ENCODE data around the gene NUP210. TPM values are rescaled to one million over a fixed set of nuclear protein-coding genes. Genes with fewer than 3 reads are reported as not detected.

The NUP210 gene
- total RNA-seq, 2 experiments from 2014 or later, result 148 TPM

DNA sequence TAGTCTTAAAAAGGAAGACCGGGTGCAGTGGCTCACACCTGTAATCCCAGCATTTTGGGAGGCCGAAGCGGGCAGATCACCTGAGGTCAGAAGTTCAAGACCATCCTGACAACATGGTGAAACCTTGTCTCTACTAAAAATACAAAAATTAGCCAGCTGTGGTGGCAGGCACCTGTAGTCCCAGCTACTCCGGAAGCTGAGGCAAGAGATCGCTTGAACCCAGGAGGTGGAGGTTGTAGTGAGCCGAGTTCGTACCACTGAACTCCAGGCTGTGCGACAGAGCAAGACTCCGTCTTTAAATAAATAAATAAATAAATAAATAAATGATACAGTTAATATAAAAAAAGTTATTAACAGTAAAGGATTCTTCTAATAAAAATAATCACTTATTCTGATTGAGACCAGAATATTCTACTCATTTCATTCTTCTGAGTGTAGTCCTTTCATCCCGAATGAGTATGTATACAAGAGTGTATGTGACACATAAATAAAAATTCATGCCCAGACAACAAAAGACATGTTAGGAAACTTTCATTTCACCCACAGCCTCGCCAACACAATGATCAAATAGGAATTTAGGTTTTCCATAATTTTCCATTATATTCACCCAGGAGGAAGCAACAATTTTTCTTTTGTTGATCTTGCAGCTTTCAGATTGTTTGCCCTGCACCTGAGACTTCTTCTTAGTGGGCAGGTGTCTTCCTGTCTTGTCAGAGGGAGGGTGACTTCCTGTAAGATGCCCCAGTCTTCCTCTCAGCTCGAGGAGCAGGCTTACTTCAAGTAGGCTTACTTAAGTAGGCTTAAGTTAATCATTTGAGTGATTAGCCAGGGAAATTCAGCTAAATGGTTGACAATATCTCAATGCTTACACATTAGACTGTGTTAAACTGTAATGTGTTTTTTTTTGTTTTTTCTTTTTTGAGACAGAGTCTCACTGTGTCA lies 7.8 kb upstream of the NUP210 start:
- H3K36me3 Mint-ChIP-seq (ENCODE audit: low read depth), result no peaks in the 10 kb centered on the region
- intact Hi-C loops (cut with micrococcal nuclease), result loop anchor here (1.0 to 10.0 kb wide), 3 partner anchors 8 to 1783 kb away; partner anchors contain the start of genes NUP210 and VGLL4
- H3K27ac Mint-ChIP-seq, result peak overlapping the region; percentile 88
- peaks cover 1% of the 10 kb centered on the region for H3K9me3 Mint-ChIP-seq
- CTCF ChIA-PET, result interaction anchor here (1.5 to 2.7 kb wide), 2 partner anchors 9 to 24 kb away, joined by 3 to 16 read pairs; no protein-coding TSS in a partner anchor
- no peaks in the 10 kb centered on the region for H3K27me3 Mint-ChIP-seq (ENCODE audit: low read depth)
- H3K4me1 Mint-ChIP-seq (ENCODE audit: low read depth), result peaks cover 52% of the 10 kb centered on the region
- peak; percentile 71 for DNase-seq
- peak overlapping the region; percentile 45 for H3K4me3 Mint-ChIP-seq

DNA sequence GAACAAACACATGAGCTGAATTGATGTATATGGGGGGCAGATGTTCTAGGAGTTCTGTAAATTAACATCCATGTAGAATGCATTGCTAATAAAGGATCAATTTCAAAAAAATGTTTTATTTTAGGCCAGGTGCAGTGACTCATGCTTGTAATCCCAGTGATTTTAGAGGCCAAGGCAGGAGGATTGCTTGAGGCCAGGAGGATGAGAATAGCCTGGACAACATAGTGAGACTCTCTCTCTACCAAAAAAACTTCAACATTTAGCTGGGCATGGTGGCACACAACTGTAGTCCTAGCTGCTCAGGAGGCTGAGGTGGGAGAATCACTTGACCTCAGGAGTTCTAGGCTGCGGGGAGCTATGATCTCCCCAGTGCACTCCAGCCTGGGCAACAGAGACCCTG lies 6.5 kb upstream of the NUP210 start:
- intact Hi-C loops (cut with micrococcal nuclease), result loop anchor here (10.0 kb wide), 1 partner anchor 1782 kb away; the partner anchor contains the start of gene VGLL4

DNA sequence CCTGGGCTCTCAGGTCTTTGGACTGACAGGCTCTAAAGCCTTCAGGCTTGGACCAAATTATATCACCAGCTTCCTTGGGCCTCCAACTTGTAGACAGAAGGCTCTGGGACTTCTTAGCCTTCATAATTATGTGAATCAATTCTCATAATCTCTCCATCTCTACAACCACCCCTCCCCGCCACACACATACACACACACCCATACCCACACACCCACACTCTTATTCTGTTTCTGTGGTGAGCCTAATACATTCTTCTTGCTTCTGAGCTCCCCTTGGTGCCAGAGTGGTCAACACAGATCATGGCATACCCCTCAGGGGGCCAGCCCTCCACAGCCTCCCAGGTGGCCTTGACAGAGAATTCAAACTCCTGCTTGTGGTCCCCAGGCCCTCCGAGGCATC lies 5.6 kb upstream of the NUP210 start:
- H3K4me1 Mint-ChIP-seq (ENCODE audit: low read depth), result peaks cover 69% of the 10 kb centered on the region
- DNase-seq, result no peak
- CTCF ChIA-PET, result interaction anchor here (1.3 kb wide), 3 partner anchors 9 to 28 kb away, joined by 3 to 5 read pairs (median 4); no protein-coding TSS in a partner anchor
- H3K4me3 Mint-ChIP-seq, result no peak overlapping the region
- H3K27me3 Mint-ChIP-seq (ENCODE audit: low read depth), result no peaks in the 10 kb centered on the region
- H3K36me3 Mint-ChIP-seq (ENCODE audit: low read depth), result peaks cover 2% of the 10 kb centered on the region
- H3K9me3 Mint-ChIP-seq, result no peaks in the 10 kb centered on the region
- intact Hi-C loops (cut with micrococcal nuclease), result loop anchor here (10.0 kb wide), 1 partner anchor 1781 kb away; the partner anchor contains the start of gene VGLL4
- H3K27ac Mint-ChIP-seq, result peak overlapping the region; percentile 48

More for the DNA sequence above, 6.5 kb upstream of the NUP210 start:
- Mint-ChIP-seq H3K4me3 (no peak overlapping the region), H3K9me3 (peaks cover 1% of the 10 kb centered on the region), H3K27me3 (ENCODE audit: low read depth) (no peaks in the 10 kb centered on the region), H3K36me3 (ENCODE audit: low read depth) (no peaks in the 10 kb centered on the region), H3K27ac (no peak overlapping the region), H3K4me1 (ENCODE audit: low read depth) (peaks cover 62% of the 10 kb centered on the region)
- CTCF ChIA-PET, result interaction anchor here (0.6 to 1.5 kb wide), 5 partner anchors 8 to 16 kb away, joined by 3 to 5 read pairs (median 3); no protein-coding TSS in a partner anchor
- DNase-seq, result no peak

DNA sequence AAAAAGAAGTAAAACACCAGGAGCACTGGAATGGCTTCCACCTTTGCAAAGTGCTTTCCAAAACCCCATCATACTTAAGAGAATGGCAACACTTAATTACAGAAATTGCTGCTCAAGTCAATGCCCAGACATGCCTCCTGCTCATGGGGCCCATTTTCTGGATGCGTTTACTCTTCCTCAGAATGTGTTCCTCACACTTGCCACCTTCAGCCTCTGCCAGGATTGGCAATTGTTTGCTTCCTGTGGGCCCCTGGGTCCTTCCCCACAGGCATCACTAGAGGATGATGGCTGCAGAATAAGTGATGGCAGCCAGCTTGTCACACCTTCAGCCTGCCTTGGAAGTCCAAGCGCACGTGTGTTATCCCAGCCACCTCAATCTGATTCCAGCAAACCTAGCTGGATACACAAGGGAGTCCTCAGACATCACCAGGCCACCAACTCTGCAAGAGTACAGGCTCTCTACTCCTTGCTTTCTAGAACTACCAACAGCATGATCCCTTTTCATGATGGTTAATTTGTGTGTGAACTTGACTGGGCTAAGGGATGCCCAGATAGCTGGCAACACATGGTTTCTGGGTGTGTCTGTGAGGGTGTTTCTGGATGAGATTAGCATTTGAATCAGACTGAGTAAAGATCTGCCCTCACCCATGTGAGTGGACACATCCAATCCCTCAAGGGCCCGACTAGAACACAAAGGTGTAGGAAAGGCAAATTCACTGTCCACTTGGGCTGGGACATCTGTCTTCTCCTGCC lies 4.9 kb upstream of the NUP210 start:
- intact Hi-C loops (cut with micrococcal nuclease), result loop anchor here (5.0 to 10.0 kb wide), 3 partner anchors 752 to 1780 kb away; partner anchors contain the start of genes LSM3, RAF1, VGLL4 and XPC
- DNase-seq, result peak; percentile 45
- peak overlapping the region; percentile 66 for H3K27ac Mint-ChIP-seq
- H3K36me3 Mint-ChIP-seq (ENCODE audit: low read depth), result peaks cover 3% of the 10 kb centered on the region
- CTCF ChIA-PET, result interaction anchor here (1.3 kb wide), 3 partner anchors 9 to 28 kb away, joined by 3 to 5 read pairs (median 4); no protein-coding TSS in a partner anchor
- H3K9me3 Mint-ChIP-seq, result no peaks in the 10 kb centered on the region
- H3K4me1 Mint-ChIP-seq (ENCODE audit: low read depth), result peaks cover 68% of the 10 kb centered on the region
- no peak overlapping the region for H3K4me3 Mint-ChIP-seq
- H3K27me3 Mint-ChIP-seq (ENCODE audit: low read depth), result no peaks in the 10 kb centered on the region

DNA sequence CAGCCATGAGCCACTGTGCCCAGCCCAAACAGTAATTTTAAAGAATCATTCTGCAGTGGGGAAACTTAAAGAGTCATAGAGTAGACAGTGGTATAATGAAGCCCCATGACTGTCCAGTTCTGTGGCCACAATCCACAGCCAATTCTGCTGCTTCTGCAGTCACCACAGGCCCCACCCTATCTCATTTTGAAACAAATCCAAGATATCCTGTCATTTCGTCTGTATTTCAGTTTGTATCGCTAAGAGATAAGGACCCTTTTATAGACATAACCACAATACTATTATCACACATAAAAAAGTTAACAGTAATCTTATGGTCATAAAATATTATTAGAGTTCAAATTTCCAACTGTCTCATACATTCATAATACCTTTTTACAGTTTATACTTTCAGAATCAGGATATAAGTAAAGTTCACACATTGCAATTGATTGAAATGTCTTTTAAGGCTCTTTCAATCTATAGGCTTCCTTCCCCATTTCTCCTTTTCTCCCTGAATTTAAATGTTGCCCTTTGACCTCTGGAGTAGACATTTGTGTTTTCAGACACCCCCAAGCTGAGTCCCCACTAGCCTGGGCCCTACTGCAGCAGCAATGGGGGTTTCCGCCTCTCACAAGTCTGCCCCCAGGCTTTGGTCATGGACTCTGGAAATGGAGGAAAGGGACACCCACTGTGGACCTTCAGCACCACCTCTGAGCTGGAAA lies 4.2 kb upstream of the NUP210 start:
- CTCF ChIA-PET, result interaction anchor here (1.3 kb wide), 1 partner anchor 8 kb away, joined by 4 read pairs; no protein-coding TSS in a partner anchor

DNA sequence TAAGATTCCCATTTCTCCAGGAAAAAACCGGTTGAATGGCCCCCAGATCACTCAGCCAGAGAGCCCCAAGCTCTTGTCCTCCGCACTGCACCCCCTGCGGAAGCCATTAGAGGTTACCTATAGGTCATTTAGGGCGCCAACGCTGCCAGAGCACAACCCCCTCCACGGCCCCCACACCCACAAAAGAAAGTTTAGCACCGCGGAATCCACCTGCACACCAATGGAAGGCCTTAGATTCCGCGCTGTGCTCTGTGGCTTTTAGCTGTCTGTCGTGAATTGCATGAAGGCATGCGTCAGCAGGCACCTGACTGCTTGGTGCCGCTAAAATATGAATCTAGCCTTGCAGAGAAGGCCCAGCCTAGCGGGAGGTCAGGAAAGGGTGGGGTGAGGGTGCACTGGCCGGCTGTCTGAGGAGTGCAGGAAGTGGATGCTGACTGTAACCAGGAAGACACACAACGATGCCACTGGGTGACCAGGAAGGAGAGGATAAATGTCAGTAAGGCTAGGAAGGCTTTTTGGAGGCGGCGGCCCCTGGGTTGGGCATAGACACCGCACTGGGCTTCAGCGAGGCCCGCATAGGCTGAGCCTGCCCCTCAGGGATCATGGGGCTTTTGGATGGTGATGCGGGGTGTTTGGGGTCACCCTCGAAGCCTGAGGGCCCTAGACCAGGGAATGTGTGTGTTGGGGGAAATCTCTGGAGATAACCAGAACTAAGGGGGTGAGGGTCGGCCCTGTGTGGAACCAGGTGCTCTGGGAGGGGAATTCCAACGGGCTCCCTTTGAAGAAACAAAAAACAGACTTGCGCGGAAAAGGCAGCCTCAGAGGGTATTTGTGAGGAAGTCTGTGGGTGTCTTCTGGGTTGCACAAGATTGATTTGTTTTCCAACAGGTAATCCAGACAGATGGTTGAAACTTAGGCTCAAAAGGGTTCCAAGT lies 976 bp upstream of the NUP210 start:
- Mint-ChIP-seq H3K36me3 (ENCODE audit: low read depth) (peaks cover 30% of the 10 kb centered on the region), H3K27me3 (ENCODE audit: low read depth) (no peaks in the 10 kb centered on the region), H3K4me1 (ENCODE audit: low read depth) (peaks cover 68% of the 10 kb centered on the region), H3K4me3 (peak overlapping the region; percentile 93), H3K9me3 (no peaks in the 10 kb centered on the region), H3K27ac (peak overlapping the region; percentile 98)
- DNase-seq, result peak; percentile 92
- CTCF ChIA-PET, result interaction anchor here (1.7 to 6.8 kb wide), 2 partner anchors 31 kb away, joined by 6 to 72 read pairs; no protein-coding TSS in a partner anchor
- intact Hi-C loops (cut with micrococcal nuclease), result loop anchor here (1.0 to 10.0 kb wide), 9 partner anchors 7 to 1776 kb away; partner anchors contain the start of genes HDAC11, LSM3, RAF1 and VGLL4

More for the DNA sequence above, 4.2 kb upstream of the NUP210 start:
- Mint-ChIP-seq H3K4me1 (ENCODE audit: low read depth) (peaks cover 62% of the 10 kb centered on the region), H3K9me3 (no peaks in the 10 kb centered on the region), H3K36me3 (ENCODE audit: low read depth) (peaks cover 4% of the 10 kb centered on the region), H3K4me3 (no peak overlapping the region), H3K27ac (peak overlapping the region; percentile 66), H3K27me3 (ENCODE audit: low read depth) (no peaks in the 10 kb centered on the region)
- DNase-seq, result no peak
- intact Hi-C loops (cut with micrococcal nuclease), result loop anchor here (5.0 to 10.0 kb wide), 3 partner anchors 753 to 1779 kb away; partner anchors contain the start of genes LSM3, RAF1, VGLL4 and XPC

DNA sequence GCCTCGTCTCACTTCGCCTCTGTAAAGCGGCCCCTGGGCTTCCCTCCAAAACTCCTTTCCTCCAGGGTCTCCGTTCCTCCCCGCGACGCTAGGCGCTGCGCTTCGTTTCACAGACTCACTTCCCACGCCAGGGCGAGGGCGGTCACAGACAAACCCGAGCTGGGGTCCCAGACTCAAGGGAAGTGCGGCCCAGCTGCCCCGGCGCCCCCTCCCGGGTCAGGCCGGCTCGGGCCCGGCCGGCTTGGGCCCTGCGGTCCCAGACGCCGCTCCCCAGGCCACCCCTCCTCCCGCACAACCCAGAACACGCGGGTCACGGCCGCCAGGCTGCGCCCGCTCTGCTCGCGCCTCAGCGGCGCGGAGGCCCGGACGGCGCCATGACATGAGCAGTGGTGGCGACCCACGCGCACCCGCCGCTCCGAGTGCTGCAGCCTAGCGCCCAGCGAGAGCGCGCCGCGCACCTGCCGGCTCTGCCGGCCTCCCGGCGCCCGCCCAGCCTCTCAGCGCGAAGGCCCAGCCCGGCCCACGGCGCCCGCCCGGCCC lies 547 bp downstream of the NUP210 start:
- intact Hi-C loops (cut with micrococcal nuclease), result loop anchor here (1.0 to 10.0 kb wide), 6 partner anchors 9 to 1775 kb away; partner anchors contain the start of genes HDAC11, LSM3, RAF1 and VGLL4
- no peaks in the 10 kb centered on the region for H3K27me3 Mint-ChIP-seq (ENCODE audit: low read depth)
- peaks cover 70% of the 10 kb centered on the region for H3K4me1 Mint-ChIP-seq (ENCODE audit: low read depth)
- DNase-seq, result peak; percentile 52
- CTCF ChIA-PET, result interaction anchor here (1.3 to 6.8 kb wide), 2 partner anchors 33 to 70 kb away, joined by 3 to 72 read pairs; no protein-coding TSS in a partner anchor
- no peaks in the 10 kb centered on the region for H3K9me3 Mint-ChIP-seq
- peak overlapping the region; percentile 93 for H3K27ac Mint-ChIP-seq
- peak overlapping the region; percentile 92 for H3K4me3 Mint-ChIP-seq
- peaks cover 38% of the 10 kb centered on the region for H3K36me3 Mint-ChIP-seq (ENCODE audit: low read depth)

DNA sequence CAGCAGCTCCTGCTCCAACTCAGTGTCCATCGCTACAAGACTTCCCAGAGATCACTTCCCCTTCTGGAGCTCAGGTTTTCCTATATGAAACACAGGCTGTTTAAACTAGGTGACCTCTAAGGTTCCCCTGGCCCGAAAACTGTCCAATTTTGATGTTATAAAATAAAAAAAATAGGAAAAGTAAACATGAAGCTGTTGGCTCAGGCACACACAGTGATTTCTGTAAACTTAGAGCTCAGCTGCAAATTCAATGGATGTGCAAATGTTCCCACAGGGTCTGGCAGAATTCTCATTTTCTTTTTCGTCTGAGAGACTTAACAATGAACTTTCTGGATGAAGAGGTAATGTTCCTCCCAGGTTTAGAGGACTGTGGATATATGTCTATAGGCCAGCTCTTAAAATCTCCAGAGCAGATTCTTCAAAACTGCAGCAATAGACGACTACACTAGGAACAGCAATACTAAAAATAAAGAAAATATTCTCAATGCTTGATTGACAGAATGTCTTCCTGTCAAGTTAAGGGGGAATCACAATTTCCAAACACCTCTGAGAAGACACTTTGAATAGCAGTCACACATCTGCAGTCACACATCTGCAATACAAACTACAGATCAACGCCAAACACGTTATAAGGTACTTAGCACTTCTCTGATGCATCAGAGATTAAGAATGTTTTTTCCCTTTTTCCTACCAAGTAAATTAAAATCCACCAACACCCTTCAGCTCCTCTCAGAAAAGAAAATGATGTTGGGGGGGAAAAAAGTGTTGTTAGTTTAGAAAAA lies 2.8 kb downstream of the NUP210 start:
- no peak for DNase-seq
- Mint-ChIP-seq H3K4me3 (peak overlapping the region; percentile 92), H3K9me3 (no peaks in the 10 kb centered on the region), H3K27me3 (ENCODE audit: low read depth) (no peaks in the 10 kb centered on the region), H3K27ac (peak overlapping the region; percentile 93), H3K36me3 (ENCODE audit: low read depth) (peaks cover 49% of the 10 kb centered on the region), H3K4me1 (ENCODE audit: low read depth) (peaks cover 73% of the 10 kb centered on the region)
- intact Hi-C loops (cut with micrococcal nuclease), result no loop called here
- CTCF ChIA-PET, result interaction anchor here (0.5 to 6.8 kb wide), 9 partner anchors 8 to 1428 kb away, joined by 3 to 72 read pairs (median 4); no protein-coding TSS in a partner anchor

DNA sequence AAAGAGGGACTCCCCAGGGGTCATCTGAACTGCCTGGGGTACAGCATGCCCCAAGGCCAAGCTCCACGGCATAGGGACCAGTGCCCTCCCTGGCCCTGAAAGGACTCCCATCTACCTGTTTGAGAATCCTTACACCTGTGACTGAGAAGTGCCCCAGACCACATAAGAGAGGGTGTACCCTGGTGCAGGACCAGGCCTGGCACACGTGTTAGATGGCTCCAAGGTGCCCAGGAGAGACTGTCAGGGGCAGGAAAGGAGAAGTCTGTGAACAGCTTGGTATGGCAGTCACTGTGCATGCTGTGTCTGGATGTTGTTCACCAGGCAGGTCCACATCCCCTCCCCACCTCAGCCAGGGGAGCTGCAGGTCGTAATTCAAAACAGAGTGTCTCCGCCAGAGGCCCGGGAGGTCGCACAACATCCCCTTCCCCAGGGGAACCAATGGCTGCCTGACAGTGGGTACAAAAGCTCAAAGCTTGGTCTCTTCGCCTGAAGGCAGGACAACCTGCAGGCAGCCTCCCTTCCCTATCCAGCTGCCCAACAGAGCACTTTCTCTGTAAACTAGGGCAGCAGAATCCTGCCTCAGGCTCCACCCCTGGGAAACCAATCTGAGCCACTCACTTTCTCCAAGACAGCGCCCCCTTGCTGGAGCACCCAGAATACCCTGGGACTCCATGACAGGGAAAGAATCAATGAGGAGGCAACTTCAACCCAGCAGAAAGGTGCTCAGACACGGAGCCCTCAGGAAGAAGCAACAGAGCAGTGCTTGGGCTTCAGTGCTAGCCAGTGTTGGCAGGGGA lies 3.9 kb downstream of the NUP210 start:
- H3K27me3 Mint-ChIP-seq (ENCODE audit: low read depth), result no peaks in the 10 kb centered on the region
- peak overlapping the region; percentile 93 for H3K27ac Mint-ChIP-seq
- peak; percentile 67 for DNase-seq
- peaks cover 62% of the 10 kb centered on the region for H3K4me1 Mint-ChIP-seq (ENCODE audit: low read depth)
- peak overlapping the region; percentile 63 for H3K4me3 Mint-ChIP-seq
- no peaks in the 10 kb centered on the region for H3K9me3 Mint-ChIP-seq
- intact Hi-C loops (cut with micrococcal nuclease), result loop anchor here (2.0 kb wide), 2 partner anchors 13 to 63 kb away; no protein-coding TSS in a partner anchor
- H3K36me3 Mint-ChIP-seq (ENCODE audit: low read depth), result peaks cover 52% of the 10 kb centered on the region
- CTCF ChIA-PET, result interaction anchor here (0.6 to 6.8 kb wide), 9 partner anchors 9 to 461 kb away, joined by 3 to 72 read pairs (median 6); no protein-coding TSS in a partner anchor
